Measurements from ENCODE around the gene TSSK2. TPM values are rescaled to one million over a fixed set of nuclear protein-coding genes. Genes with fewer than 3 reads are reported as not detected.

TSSK2 gene
- total and polyA plus RNA-seq, 2 of the 8 experiments (the other 6 are each of a cell fraction or from before 2014, with no cell fraction given), result not detected

DNA sequence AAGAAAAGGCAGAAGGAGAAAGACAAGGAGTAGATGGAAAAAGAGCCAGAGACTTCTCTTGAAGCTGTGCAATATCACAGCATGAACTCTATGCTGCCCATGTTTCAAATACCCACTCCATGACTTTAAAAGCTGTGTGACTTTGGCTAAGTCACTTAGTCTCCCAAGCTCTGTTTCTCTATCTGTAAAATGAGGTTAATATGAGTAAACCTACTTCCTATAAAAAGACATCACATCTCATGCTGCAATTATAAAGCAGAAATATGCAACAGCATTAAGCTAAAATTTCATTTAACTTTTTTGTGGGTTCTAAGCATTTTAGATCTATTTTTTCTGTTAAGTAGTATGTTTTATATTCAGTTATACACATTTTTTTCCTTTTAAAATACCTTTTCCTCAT lies 20.5 kb upstream of the TSSK2 start (continued):
- TF ChIP-seq, protein P1, sequence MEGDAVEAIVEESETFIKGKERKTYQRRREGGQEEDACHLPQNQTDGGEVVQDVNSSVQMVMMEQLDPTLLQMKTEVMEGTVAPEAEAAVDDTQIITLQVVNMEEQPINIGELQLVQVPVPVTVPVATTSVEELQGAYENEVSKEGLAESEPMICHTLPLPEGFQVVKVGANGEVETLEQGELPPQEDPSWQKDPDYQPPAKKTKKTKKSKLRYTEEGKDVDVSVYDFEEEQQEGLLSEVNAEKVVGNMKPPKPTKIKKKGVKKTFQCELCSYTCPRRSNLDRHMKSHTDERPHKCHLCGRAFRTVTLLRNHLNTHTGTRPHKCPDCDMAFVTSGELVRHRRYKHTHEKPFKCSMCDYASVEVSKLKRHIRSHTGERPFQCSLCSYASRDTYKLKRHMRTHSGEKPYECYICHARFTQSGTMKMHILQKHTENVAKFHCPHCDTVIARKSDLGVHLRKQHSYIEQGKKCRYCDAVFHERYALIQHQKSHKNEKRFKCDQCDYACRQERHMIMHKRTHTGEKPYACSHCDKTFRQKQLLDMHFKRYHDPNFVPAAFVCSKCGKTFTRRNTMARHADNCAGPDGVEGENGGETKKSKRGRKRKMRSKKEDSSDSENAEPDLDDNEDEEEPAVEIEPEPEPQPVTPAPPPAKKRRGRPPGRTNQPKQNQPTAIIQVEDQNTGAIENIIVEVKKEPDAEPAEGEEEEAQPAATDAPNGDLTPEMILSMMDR (IDR thresholded peaks at IDR 0.05; ENCODE audit: control extremely low read depth in 1 of 3, insufficient read depth in 1 of 3, low read depth in 1 of 3, low read length in 3 of 3), result no peak
- no peak for TF ChIP-seq RAD21 (IDR thresholded peaks at IDR 0.05 in 1 of 2, conservative IDR thresholded peaks at IDR 0.05 in 1 of 2; ENCODE audit: low read depth in 2 of 2, low read length in 2 of 2)
- TF ChIP-seq POLR2A (IDR thresholded peaks at IDR 0.05; ENCODE audit: control extremely low read depth in 1 of 2, low read depth in 2 of 2, low read length in 2 of 2), result no peak
- TF ChIP-seq POU5F1 (IDR thresholded peaks at IDR 0.05; ENCODE audit: low read depth, low read length), result no peak
- no peak for TF ChIP-seq CTBP2 (IDR thresholded peaks at IDR 0.05; ENCODE audit: borderline replicate concordance, insufficient read depth, insufficient read length, low read length)
- no peak for TF ChIP-seq GTF2F1 (IDR thresholded peaks at IDR 0.05; ENCODE audit: borderline replicate concordance, low read depth, low read length)

Data from H1 (cell line).